ENCODE measurements around the gene NRK. TPM values are rescaled to one million over a fixed set of nuclear protein-coding genes. Genes with fewer than 3 reads are reported as not detected.
"Not testable (repeated sequence)": the region's sequence is repeated elsewhere in the genome, so short reads cannot be mapped to it uniquely, and the experiment has no call there.

The NRK gene
- total RNA-seq, 1 donor from 2014 or later: 19.3 TPM

DNA sequence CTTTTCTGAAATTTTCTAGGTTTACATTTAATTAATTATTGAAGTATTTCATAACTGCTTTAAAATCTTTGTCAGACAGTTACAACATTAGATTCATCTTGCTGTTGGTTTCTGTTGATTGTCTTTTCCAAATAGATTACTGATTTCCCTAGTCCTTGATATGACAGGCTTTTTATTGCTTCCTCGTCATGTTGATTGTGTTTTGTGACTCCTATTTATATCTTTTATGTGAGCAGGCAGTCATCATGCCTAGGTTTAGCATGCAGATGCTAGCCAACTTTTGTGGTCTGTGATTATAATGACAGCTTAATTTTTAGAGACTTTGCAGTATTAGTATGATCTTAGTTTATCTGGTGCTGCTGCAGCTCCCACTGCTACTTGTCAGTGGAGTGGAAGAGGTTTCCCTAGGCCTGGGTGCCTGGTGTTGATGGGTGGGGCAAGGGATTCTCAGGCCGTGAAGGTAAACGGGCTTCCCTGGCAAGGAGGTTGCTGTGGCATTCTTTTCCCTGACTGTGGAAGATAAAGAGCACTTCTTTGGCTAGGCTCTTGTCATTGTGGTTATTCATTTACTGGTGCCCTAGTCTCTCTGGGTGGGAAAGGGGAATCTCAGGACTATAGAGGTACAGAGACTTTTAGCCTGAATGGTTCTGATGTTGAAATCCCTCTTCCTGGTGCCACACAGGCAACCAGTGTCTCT lies 150.5 kb downstream of the NRK start:
- peak; percentile 12 for DNase-seq (ENCODE audit: low read depth)
- H3K4me3 ChIP-seq (ENCODE audit: low read depth, low read length): peak overlapping the region; percentile 26
- TF ChIP-seq, protein P1, sequence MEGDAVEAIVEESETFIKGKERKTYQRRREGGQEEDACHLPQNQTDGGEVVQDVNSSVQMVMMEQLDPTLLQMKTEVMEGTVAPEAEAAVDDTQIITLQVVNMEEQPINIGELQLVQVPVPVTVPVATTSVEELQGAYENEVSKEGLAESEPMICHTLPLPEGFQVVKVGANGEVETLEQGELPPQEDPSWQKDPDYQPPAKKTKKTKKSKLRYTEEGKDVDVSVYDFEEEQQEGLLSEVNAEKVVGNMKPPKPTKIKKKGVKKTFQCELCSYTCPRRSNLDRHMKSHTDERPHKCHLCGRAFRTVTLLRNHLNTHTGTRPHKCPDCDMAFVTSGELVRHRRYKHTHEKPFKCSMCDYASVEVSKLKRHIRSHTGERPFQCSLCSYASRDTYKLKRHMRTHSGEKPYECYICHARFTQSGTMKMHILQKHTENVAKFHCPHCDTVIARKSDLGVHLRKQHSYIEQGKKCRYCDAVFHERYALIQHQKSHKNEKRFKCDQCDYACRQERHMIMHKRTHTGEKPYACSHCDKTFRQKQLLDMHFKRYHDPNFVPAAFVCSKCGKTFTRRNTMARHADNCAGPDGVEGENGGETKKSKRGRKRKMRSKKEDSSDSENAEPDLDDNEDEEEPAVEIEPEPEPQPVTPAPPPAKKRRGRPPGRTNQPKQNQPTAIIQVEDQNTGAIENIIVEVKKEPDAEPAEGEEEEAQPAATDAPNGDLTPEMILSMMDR (conservative IDR thresholded peaks at IDR 0.05; ENCODE audit: low read depth, low read length): no peak

DNA sequence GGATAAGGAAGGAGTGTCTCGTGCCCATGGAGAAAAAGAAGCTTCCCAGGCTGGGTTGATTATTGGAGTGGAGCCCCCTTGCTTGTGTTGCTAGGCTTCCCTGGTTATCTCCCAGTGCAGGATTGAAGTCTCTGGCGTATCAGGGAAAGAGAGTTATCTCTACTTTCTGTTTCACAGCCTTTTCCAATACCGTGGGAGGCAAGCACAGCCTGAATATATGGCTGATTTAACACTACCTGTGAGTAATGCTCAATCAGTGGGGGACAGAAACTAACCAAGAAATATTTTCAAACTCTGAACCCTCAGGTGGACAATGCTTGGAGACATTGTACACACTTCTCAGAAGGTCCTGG lies 151.0 kb downstream of the NRK start:
- no peak for DNase-seq (ENCODE audit: low read depth)
- peak overlapping the region; percentile 26 for H3K4me3 ChIP-seq (ENCODE audit: low read depth, low read length)
- TF ChIP-seq, protein P1 (conservative IDR thresholded peaks at IDR 0.05; ENCODE audit: low read depth, low read length): no peak

DNA sequence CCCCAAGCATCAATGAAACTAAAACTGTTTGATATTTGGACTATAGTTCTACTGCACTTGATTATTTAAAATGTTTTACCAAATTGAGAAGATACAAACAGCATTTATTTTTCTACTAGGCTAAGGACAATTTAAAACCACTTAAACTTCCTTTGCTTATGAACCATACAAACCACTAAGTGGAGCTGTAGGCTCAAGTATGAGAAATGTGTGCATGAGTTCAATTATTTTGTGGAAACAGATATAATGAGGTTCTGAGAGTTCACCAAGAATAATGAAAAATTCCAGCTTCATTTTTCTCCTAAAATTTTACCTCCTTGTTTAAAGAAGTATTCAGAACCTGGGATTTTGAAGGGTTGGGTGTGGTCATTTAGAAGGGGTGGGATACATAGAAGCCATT lies 153.0 kb downstream of the NRK start:
- TF ChIP-seq, protein P1 (conservative IDR thresholded peaks at IDR 0.05; ENCODE audit: low read depth, low read length): peak; percentile 44
- DNase-seq (ENCODE audit: low read depth): peak; percentile 1
- H3K4me3 ChIP-seq (ENCODE audit: low read depth, low read length): no peak overlapping the region

DNA sequence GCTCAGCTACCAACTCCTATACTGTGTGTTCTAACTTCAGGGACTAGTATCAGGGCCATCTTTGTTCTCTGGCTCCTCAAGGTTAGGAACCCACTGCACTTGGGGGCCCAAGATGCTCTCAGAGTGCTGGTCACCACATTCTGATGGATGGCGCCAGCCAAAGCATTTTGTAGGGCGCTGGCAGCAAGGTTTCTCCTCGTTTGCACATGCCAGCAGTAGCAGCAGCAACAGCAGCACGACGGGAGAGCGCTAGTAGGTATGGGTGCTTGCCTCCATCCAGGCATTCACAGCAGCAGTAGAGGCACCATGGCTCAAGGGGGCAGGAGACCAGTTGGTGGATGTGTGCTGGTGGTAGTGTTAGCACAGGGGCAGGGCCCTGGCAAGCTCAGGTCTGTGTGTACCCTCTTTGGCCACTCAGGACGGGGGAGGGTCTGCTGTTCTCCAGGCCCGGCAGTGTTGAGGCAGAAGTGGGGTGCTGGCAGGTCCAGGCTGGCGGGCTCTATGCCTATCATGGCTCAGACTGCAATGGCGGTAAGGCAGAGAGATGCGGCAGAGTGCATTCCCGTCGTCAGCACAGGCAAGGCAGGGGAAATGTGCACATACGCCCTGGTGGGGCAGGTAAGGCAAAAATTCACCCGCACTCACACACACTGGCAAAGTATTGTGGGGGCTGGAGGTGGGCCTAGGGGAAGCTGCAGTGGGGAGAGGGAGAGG lies 159.6 kb downstream of the NRK start:
- no peak for DNase-seq (ENCODE audit: low read depth)
- no peak overlapping the region for H3K4me3 ChIP-seq (ENCODE audit: low read depth, low read length)
- TF ChIP-seq, protein P1 (conservative IDR thresholded peaks at IDR 0.05; ENCODE audit: low read depth, low read length): no peak

DNA sequence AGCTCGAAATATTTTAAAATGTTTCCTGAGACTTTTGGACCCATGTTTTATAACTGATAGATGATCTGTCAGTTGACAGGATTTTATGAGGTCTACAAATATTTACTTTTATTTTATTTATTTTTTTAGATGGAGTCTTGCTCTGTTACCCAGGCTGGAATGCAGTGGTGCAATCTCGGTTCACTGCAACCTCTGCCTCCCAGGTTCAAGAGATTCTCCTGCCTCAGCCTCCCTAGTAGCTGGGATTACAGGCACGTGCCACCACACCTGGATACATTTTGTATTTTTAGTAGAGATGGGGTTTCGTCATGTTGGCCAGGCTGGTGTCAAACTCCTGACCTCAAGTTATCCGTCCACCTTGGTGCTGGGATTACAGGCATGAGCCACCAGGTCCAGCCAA lies 166.1 kb downstream of the NRK start:
- not testable (repeated sequence) for H3K4me3 ChIP-seq (ENCODE audit: low read depth, low read length); DNase-seq (ENCODE audit: low read depth)

DNA sequence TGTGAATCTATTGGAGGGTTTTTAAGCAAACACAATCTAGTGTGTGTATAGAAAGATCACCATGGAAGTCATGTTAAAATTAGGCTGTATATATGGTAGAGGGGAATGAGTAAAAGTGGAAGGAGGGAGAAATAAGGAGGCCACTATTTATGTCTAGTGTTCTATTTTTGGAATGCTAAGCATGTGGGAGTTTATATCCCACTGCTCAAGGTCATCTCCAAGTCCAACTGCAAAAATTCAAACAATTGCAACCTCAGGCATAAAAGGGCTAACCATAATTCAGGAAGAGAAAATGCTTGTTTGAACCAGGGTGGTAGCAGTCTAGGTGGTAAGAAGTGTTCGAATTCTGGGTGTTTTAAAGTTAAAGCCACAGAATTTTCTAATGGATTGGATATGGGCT lies 177.0 kb downstream of the NRK start:
- no peak overlapping the region for H3K4me3 ChIP-seq (ENCODE audit: low read depth, low read length)
- TF ChIP-seq, protein P1 (conservative IDR thresholded peaks at IDR 0.05; ENCODE audit: low read depth, low read length): no peak
- DNase-seq (ENCODE audit: low read depth): no peak

DNA sequence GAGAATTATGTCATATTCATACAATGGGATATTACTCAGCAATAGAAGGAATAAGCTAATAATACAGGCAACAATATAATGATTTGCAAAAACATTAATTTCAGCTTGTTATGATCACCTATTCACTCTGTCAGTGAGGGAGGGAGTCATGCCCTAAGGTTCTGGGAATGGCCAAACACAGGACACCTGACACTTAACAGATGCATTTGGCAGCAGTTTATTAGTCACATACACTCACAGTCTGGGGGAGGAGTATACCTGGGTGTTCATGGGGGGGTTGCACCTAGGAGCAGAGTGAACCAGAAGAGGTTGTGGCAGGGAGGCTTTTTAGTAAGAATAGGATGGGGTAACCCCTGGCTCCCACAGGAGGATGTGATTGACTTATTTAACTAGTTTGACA lies 177.9 kb downstream of the NRK start:
- TF ChIP-seq, protein P1 (conservative IDR thresholded peaks at IDR 0.05; ENCODE audit: low read depth, low read length): no peak
- no peak overlapping the region for H3K4me3 ChIP-seq (ENCODE audit: low read depth, low read length)
- DNase-seq (ENCODE audit: low read depth): no peak

DNA sequence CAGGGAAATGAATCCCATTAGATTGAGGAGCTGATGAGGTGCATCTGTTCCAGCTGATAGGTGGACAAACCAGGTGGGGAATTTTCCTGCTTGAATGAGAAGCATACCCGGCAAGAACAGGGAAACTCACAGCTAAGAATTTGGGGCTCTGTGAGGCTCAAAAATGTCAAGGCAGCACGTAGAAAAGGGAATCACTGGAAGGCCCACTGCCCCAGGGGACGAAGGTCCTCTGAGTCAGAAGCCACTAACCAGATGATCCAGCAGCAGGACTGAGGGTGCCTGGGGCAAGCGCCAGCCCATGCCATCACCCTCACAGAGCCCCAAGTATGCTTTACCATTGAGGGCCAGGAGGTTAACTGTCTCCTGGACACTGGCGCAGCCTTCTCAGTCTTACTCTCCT lies 178.3 kb downstream of the NRK start:
- H3K4me3 ChIP-seq (ENCODE audit: low read depth, low read length); DNase-seq (ENCODE audit: low read depth): not testable (repeated sequence)

All from epithelial cell of proximal tubule (primary cell).